Lung (tissue), 12 donors: ENCODE results near the gene HECW1. TPM values are rescaled to one million over a fixed set of nuclear protein-coding genes. Genes with fewer than 3 reads are reported as not detected.
"Not testable (repeated sequence)": the region's sequence is repeated elsewhere in the genome, so short reads cannot be mapped to it uniquely, and the experiment has no call there.

Experiments
- ATAC-seq: fragments of 200-7000 bp; cut with Tn5 transposase; one replicate; pipeline ENCODE4 v1.9.1; 2020; ENCODE audit warnings: moderate number of reproducible peaks; ENCODE audit not compliant: insufficient read depth, low FRiP score
- DNase-seq, 3 donors: peaks; one replicate each; pipeline ENCODE4 v3.0.0-alpha.2; 2013 to 2017
- H3K27ac ChIP-seq, 2 donors: one replicate each; pipeline ENCODE4 v1.5.1; 2013; ENCODE audit warnings: mild to moderate bottlenecking in 2 of 2, moderate library complexity in 2 of 2, control low read depth in 1 of 2, inconsistent platforms in 1 of 2, low read depth in 1 of 2, low read length in 1 of 2
- H3K27me3 ChIP-seq, 3 donors: one replicate each; pipeline ENCODE4 v1.5.1; 2013; ENCODE audit warnings: low read length in 2 of 3; ENCODE audit not compliant: control insufficient read depth in 3 of 3, insufficient read depth in 3 of 3
- H3K36me3 ChIP-seq, 4 donors: one replicate each; pipeline ENCODE4 v1.5.1; 2013; ENCODE audit warnings: low read length in 4 of 4, mild to moderate bottlenecking in 1 of 4, moderate library complexity in 1 of 4; ENCODE audit not compliant: control insufficient read depth in 4 of 4, insufficient read depth in 4 of 4
- H3K4me1 ChIP-seq, 5 donors: one replicate each; pipeline ENCODE4 v1.5.1; 2013; ENCODE audit warnings: low read length in 5 of 5, mild to moderate bottlenecking in 2 of 5, moderate library complexity in 1 of 5; ENCODE audit not compliant: control insufficient read depth in 5 of 5, insufficient read depth in 5 of 5
- H3K4me3 ChIP-seq: one replicate; pipeline ENCODE4 v1.5.1; 2013; ENCODE audit warnings: mild to moderate bottlenecking, control low read depth, moderate library complexity
- H3K9ac ChIP-seq, 2 donors: one replicate each; pipeline ENCODE4 v1.5.1; 2013; ENCODE audit warnings: low read length in 2 of 2, control low read depth in 1 of 2; ENCODE audit not compliant: insufficient read depth in 1 of 2
- H3K9me3 ChIP-seq, 4 donors: one replicate each; pipeline ENCODE4 v1.5.1; 2013; ENCODE audit warnings: low read length in 3 of 4, mild to moderate bottlenecking in 1 of 4, moderate library complexity in 1 of 4; ENCODE audit not compliant: control insufficient read depth in 4 of 4, insufficient read depth in 3 of 4
- CTCF ChIP-seq: IDR thresholded peaks from 2 replicates; pipeline ENCODE4 v1.5.1; 2012; ENCODE audit warnings: mild to moderate bottlenecking; ENCODE audit errors: control extremely low read depth, extremely low read depth
- WGBS, 2 donors: extraction: QIAGEN DNeasy Blood & Tissue Kit; methylation state at CpG; one replicate each; pipeline ENCODE4 v1.1.7; 2013; 5-methylcytosine and 5-hydroxymethylcytosine counted together
- polyA plus RNA-seq, 2 donors: library from polyadenylated mRNA; stranded (reverse); fragments of 200-250 nt; gene quantifications; one replicate each; pipeline ENCODE4 v1.2.1, GENCODE V29; 2013
- total RNA-seq, 2 donors: library from RNA; depleted of rRNA in 1 of 2; stranded (reverse); fragments of >200 nt in 1 of 2; gene quantifications; one replicate each; pipeline ENCODE4 v1.2.1, GENCODE V29; 2014 to 2021
- donor health status: control.
- donor health status: control.
- donor health status: Bipolar disorder and iron deficiency.
- donor health status: healthy.
- donor health status: DM: yes; HTN: yes; CAD: no.

Gene HECW1
- total and polyA plus RNA-seq, 4 donors: 0.05 to 0.21 (median 0.13) TPM

GRCh38 chr7:43593010-43593409, 480.6 kb downstream of the HECW1 start:
- no peaks in the 10 kb centered on the region for H3K27me3 ChIP-seq
- peaks cover 0 to 6% (median 0%) of the 10 kb centered on the region in 5 donors for H3K4me1 ChIP-seq
- H3K9me3 ChIP-seq: no peaks in the 10 kb centered on the region
- H3K36me3 ChIP-seq: peaks cover 0 to 4% (median 1%) of the 10 kb centered on the region in 4 donors
- TF ChIP-seq CTCF: no peak
- DNase-seq (no peak), ATAC-seq (no peak)
- H3K27ac ChIP-seq: no peak overlapping the region
- 96 to 100% methylated on average over 1 of the region's 1 CpG for WGBS, 2 donors
- no peak overlapping the region for H3K4me3 ChIP-seq
- H3K9ac ChIP-seq: no peak overlapping the region

GRCh38 chr7:43594020-43594419, 481.6 kb downstream of the HECW1 start:
- DNase-seq: no peak
- peaks cover 0 to 6% (median 0%) of the 10 kb centered on the region in 5 donors for H3K4me1 ChIP-seq
- H3K9me3 ChIP-seq: no peaks in the 10 kb centered on the region
- H3K9ac ChIP-seq: no peak overlapping the region
- peaks cover 0 to 8% (median 2%) of the 10 kb centered on the region in 4 donors for H3K36me3 ChIP-seq
- TF ChIP-seq CTCF: no peak
- H3K4me3 ChIP-seq: no peak overlapping the region
- no peaks in the 10 kb centered on the region for H3K27me3 ChIP-seq
- no peak for ATAC-seq
- no peak overlapping the region for H3K27ac ChIP-seq
- 83 to 89% methylated on average over 2 of the region's 2 CpGs for WGBS, 2 donors

- peaks cover 0 to 13% (median 6%) of the 10 kb centered on the region in 4 donors for H3K36me3 ChIP-seq
- not testable (repeated sequence) for H3K9ac ChIP-seq, H3K27me3 ChIP-seq, DNase-seq, H3K27ac ChIP-seq, H3K9me3 ChIP-seq, ATAC-seq, H3K4me3 ChIP-seq, H3K4me1 ChIP-seq
- 84 to 88% methylated on average over 5 of the region's 5 CpGs for WGBS, 2 donors
These were observed 484.0 kb downstream of the HECW1 start for GRCh38 chr7:43596426-43596825.

- H3K27ac ChIP-seq: no peak overlapping the region
- peaks cover 0 to 14% (median 6%) of the 10 kb centered on the region in 4 donors for H3K36me3 ChIP-seq
- no peak overlapping the region for H3K9ac ChIP-seq
- 94 to 96% methylated on average over 3 of the region's 3 CpGs for WGBS, 2 donors
- H3K4me3 ChIP-seq: no peak overlapping the region
- H3K27me3 ChIP-seq: no peaks in the 10 kb centered on the region
- no peak for DNase-seq
- H3K4me1 ChIP-seq: no peaks in the 10 kb centered on the region
- ATAC-seq: no peak
- no peaks in the 10 kb centered on the region for H3K9me3 ChIP-seq
- no peak for TF ChIP-seq CTCF
These were observed 487.6 kb downstream of the HECW1 start for GRCh38 chr7:43600056-43600455.
